Activated CD4-positive, alpha-beta T cell treated with anti-CD3 and anti-CD28 coated beads, Interleukin-2, amount 10 ng/mL, durations not matched to agents 24 days and 14 days (primary cell): ENCODE results near the gene BRD9. TPM values are rescaled to one million over a fixed set of nuclear protein-coding genes. Genes with fewer than 3 reads are reported as not detected.
"Not testable (repeated sequence)": the region's sequence is repeated elsewhere in the genome, so short reads cannot be mapped to it uniquely, and the experiment has no call there.

Experiments
- DNase-seq: peaks from one replicate; pipeline ENCODE4 v3.0.0; 2022
- H3K27ac Mint-ChIP-seq: one replicate; pipeline ENCODE4 v1.8.0; 2022; ENCODE audit warnings: mild to moderate bottlenecking, mixed read lengths
- H3K27me3 Mint-ChIP-seq: one replicate; pipeline ENCODE4 v1.8.0; 2022; ENCODE audit warnings: mixed read lengths
- H3K36me3 Mint-ChIP-seq: one replicate; pipeline ENCODE4 v1.8.0; 2022; ENCODE audit warnings: low read depth, mild to moderate bottlenecking, mixed read lengths
- H3K4me1 Mint-ChIP-seq: one replicate; pipeline ENCODE4 v1.8.0; 2021; ENCODE audit warnings: mixed read lengths
- H3K4me3 Mint-ChIP-seq: one replicate; pipeline ENCODE4 v1.8.0; 2022; ENCODE audit warnings: mild to moderate bottlenecking, moderate library complexity, mixed read lengths
- H3K9me3 Mint-ChIP-seq: one replicate; pipeline ENCODE4 v1.8.0; 2021; ENCODE audit warnings: mixed read lengths
- intact Hi-C: fragments of 100-400 bp; cut with micrococcal nuclease; formaldehyde crosslinking; loops from one replicate; pipeline ENCODE4 v1.15.1; 2023
- total RNA-seq: library from RNA; stranded (reverse); gene quantifications from 2 replicates; pipeline ENCODE4 v1.2.3, GENCODE V29; 2022

Gene BRD9
- total RNA-seq, 1 donor from 2014 or later: 82.0 TPM

GRCh38 chr5:840118-840973, 52.3 kb downstream of the BRD9 start:
- not testable (repeated sequence) for H3K36me3 Mint-ChIP-seq

GRCh38 chr5:838431-838851, 54.2 kb downstream of the BRD9 start:
- H3K9me3 Mint-ChIP-seq, H3K27ac Mint-ChIP-seq, H3K27me3 Mint-ChIP-seq, DNase-seq, H3K4me1 Mint-ChIP-seq, intact Hi-C loops, H3K4me3 Mint-ChIP-seq, H3K36me3 Mint-ChIP-seq: not testable (repeated sequence)

More at GRCh38 chr5:840118-840973, 52.3 kb downstream of the BRD9 start:
- intact Hi-C loops, DNase-seq, H3K4me3 Mint-ChIP-seq, H3K4me1 Mint-ChIP-seq, H3K27ac Mint-ChIP-seq, H3K9me3 Mint-ChIP-seq, H3K27me3 Mint-ChIP-seq: not testable (repeated sequence)

GRCh38 chr5:837621-838121, 54.9 kb downstream of the BRD9 start:
- H3K4me3 Mint-ChIP-seq, H3K4me1 Mint-ChIP-seq, DNase-seq, H3K36me3 Mint-ChIP-seq, intact Hi-C loops, H3K9me3 Mint-ChIP-seq, H3K27ac Mint-ChIP-seq, H3K27me3 Mint-ChIP-seq: not testable (repeated sequence)

- H3K36me3 Mint-ChIP-seq, H3K4me3 Mint-ChIP-seq, H3K4me1 Mint-ChIP-seq, intact Hi-C loops, H3K27me3 Mint-ChIP-seq, H3K27ac Mint-ChIP-seq, H3K9me3 Mint-ChIP-seq, DNase-seq: not testable (repeated sequence)
These were observed 56.5 kb downstream of the BRD9 start for GRCh38 chr5:835933-836612.

GRCh38 chr5:834013-834412, 58.6 kb downstream of the BRD9 start:
- not testable (repeated sequence) for DNase-seq, H3K36me3 Mint-ChIP-seq

GRCh38 chr5:828194-828593, 64.4 kb downstream of the BRD9 start:
- H3K9me3 Mint-ChIP-seq, intact Hi-C loops, H3K27ac Mint-ChIP-seq, DNase-seq, H3K4me1 Mint-ChIP-seq, H3K27me3 Mint-ChIP-seq, H3K4me3 Mint-ChIP-seq: not testable (repeated sequence)
- H3K36me3 Mint-ChIP-seq: peaks cover 15% of the 10 kb centered on the region

More at GRCh38 chr5:834013-834412, 58.6 kb downstream of the BRD9 start:
- H3K27ac Mint-ChIP-seq, H3K27me3 Mint-ChIP-seq, H3K4me1 Mint-ChIP-seq, H3K9me3 Mint-ChIP-seq, H3K4me3 Mint-ChIP-seq, intact Hi-C loops: not testable (repeated sequence)

GRCh38 chr5:825544-825943, 67.1 kb downstream of the BRD9 start:
- H3K36me3 Mint-ChIP-seq: peaks cover 21% of the 10 kb centered on the region
- H3K4me1 Mint-ChIP-seq, H3K27ac Mint-ChIP-seq, H3K9me3 Mint-ChIP-seq, H3K27me3 Mint-ChIP-seq, H3K4me3 Mint-ChIP-seq, DNase-seq, intact Hi-C loops: not testable (repeated sequence)

- H3K9me3 Mint-ChIP-seq: no peaks in the 10 kb centered on the region
- no peaks in the 10 kb centered on the region for H3K4me1 Mint-ChIP-seq
- H3K4me3 Mint-ChIP-seq: no peak overlapping the region
- H3K36me3 Mint-ChIP-seq: peaks cover 24% of the 10 kb centered on the region
- DNase-seq: no peak
- no peak overlapping the region for H3K27ac Mint-ChIP-seq
- no peaks in the 10 kb centered on the region for H3K27me3 Mint-ChIP-seq
- intact Hi-C loops: no loop called here
These were observed 71.1 kb downstream of the BRD9 start for GRCh38 chr5:821504-821903.

GRCh38 chr5:820245-820644, 72.4 kb downstream of the BRD9 start:
- intact Hi-C loops: no loop called here
- Mint-ChIP-seq H3K4me3 (no peak overlapping the region), H3K36me3 (peaks cover 27% of the 10 kb centered on the region), H3K4me1 (no peaks in the 10 kb centered on the region), H3K27me3 (no peaks in the 10 kb centered on the region), H3K9me3 (no peaks in the 10 kb centered on the region), H3K27ac (no peak overlapping the region)
- DNase-seq: no peak

GRCh38 chr5:819078-819477, 73.5 kb downstream of the BRD9 start:
- H3K4me3 Mint-ChIP-seq: no peak overlapping the region
- H3K27me3 Mint-ChIP-seq: no peaks in the 10 kb centered on the region
- peaks cover 20% of the 10 kb centered on the region for H3K36me3 Mint-ChIP-seq
- intact Hi-C loops: no loop called here
- no peaks in the 10 kb centered on the region for H3K4me1 Mint-ChIP-seq
- DNase-seq: no peak
- H3K27ac Mint-ChIP-seq: peak overlapping the region; percentile 39
- H3K9me3 Mint-ChIP-seq: no peaks in the 10 kb centered on the region

- no peak overlapping the region for H3K27ac Mint-ChIP-seq
- H3K9me3 Mint-ChIP-seq: no peaks in the 10 kb centered on the region
- intact Hi-C loops: no loop called here
- no peaks in the 10 kb centered on the region for H3K27me3 Mint-ChIP-seq
- no peak for DNase-seq
- no peak overlapping the region for H3K4me3 Mint-ChIP-seq
- peaks cover 11% of the 10 kb centered on the region for H3K36me3 Mint-ChIP-seq
- no peaks in the 10 kb centered on the region for H3K4me1 Mint-ChIP-seq
These were observed 76.4 kb downstream of the BRD9 start for GRCh38 chr5:816176-816575.

GRCh38 chr5:815449-815848, 77.2 kb downstream of the BRD9 start:
- no peaks in the 10 kb centered on the region for H3K4me1 Mint-ChIP-seq
- H3K9me3 Mint-ChIP-seq: no peaks in the 10 kb centered on the region
- no peak for DNase-seq
- peaks cover 11% of the 10 kb centered on the region for H3K36me3 Mint-ChIP-seq
- intact Hi-C loops: no loop called here
- H3K27ac Mint-ChIP-seq: no peak overlapping the region
- no peak overlapping the region for H3K4me3 Mint-ChIP-seq
- no peaks in the 10 kb centered on the region for H3K27me3 Mint-ChIP-seq
